Measurements from ENCODE around the gene TGM4. TPM values are rescaled to one million over a fixed set of nuclear protein-coding genes. Genes with fewer than 3 reads are reported as not detected.

TGM4 gene
- total and polyA plus RNA-seq, 2 donors (not counting 1 experiment from before 2014, with no cell fraction given) = not detected

- WGBS (ENCODE audit: insufficient coverage) = 92% methylated on average over 7 of the region's 7 CpGs
- no peak overlapping the region for H3K4me3 ChIP-seq (ENCODE audit: control extremely low read depth in 1 of 5, extremely low read depth in 1 of 5, insufficient read depth in 1 of 5, low read depth in 2 of 5, low read length in 4 of 5)
These were observed 12.7 kb downstream of the TGM4 start for GRCh38 chr3:44887101-44887500.

GRCh38 chr3:44890258-44890657 lies 15.8 kb downstream of the TGM4 start:
- 92% methylated on average over 3 of the region's 3 CpGs for WGBS (ENCODE audit: insufficient coverage)
- no peak overlapping the region for H2AFZ ChIP-seq (ENCODE audit: insufficient read depth, low read depth, low read length, poor library complexity, severe bottlenecking)
- intact Hi-C loops (cut with micrococcal nuclease) = no loop called here
- Mint-ChIP-seq H3K9me3 (ENCODE audit: insufficient read depth) (no peaks in the 10 kb centered on the region), H3K27me3 (peaks cover 15% of the 10 kb centered on the region), H3K4me1 (no peaks in the 10 kb centered on the region), H3K27ac (no peak overlapping the region), H3K4me3 (no peak overlapping the region)
- no peak overlapping the region for H3K4me3 ChIP-seq (ENCODE audit: control extremely low read depth in 1 of 5, extremely low read depth in 1 of 5, insufficient read depth in 1 of 5, low read depth in 2 of 5, low read length in 4 of 5)
- CTCF ChIA-PET = no interaction called here
- no peak for DNase-seq
- no peak overlapping the region for H3K27ac ChIP-seq (ENCODE audit: low read length in 2 of 2)
- H3K4me1 ChIP-seq (ENCODE audit: control insufficient read depth in 2 of 2, insufficient read depth in 2 of 2, low read length in 2 of 2) = no peaks in the 10 kb centered on the region
- no peak overlapping the region for H3K9ac ChIP-seq (ENCODE audit: low read length)
- peaks cover 0 to 3% (median 0%) of the 10 kb centered on the region in 4 experiments for H3K27me3 ChIP-seq (replicated peaks in 1 of 4; ENCODE audit: control extremely low read depth in 1 of 4, control insufficient read depth in 3 of 4, insufficient read depth in 4 of 4, low read length in 3 of 4)
- POLR2A ChIA-PET = no interaction called here
- H3K79me2 ChIP-seq (ENCODE audit: control insufficient read depth, insufficient read depth, low read length) = no peaks in the 10 kb centered on the region
- H3K9me3 ChIP-seq (ENCODE audit: control extremely low read depth in 1 of 3, control insufficient read depth in 2 of 3, insufficient read depth in 1 of 3, low read length in 2 of 3) = no peaks in the 10 kb centered on the region
- H3K4me2 ChIP-seq (replicated peaks; ENCODE audit: low read depth, low read length, poor library complexity, severe bottlenecking) = no peak overlapping the region
- H4K20me1 ChIP-seq (ENCODE audit: control insufficient read depth, insufficient read depth, low read length, poor library complexity, severe bottlenecking) = no peaks in the 10 kb centered on the region
- ATAC-seq (ENCODE audit: low read depth) = no peak
- TF ChIP-seq EZH2 (IDR thresholded peaks at IDR 0.05; ENCODE audit: borderline replicate concordance, insufficient read depth, low read depth, low read length, poor library complexity, severe bottlenecking) (no peak), CTCF (IDR thresholded peaks at IDR 0.05) (no peak)
- H3K36me3 ChIP-seq (replicated peaks in 1 of 2; ENCODE audit: control extremely low read depth in 1 of 2, control insufficient read depth in 1 of 2, extremely low read depth in 1 of 2, insufficient read depth in 2 of 2, low read length in 1 of 2) = no peaks in the 10 kb centered on the region

More at GRCh38 chr3:44887101-44887500, 12.7 kb downstream of the TGM4 start:
- H3K79me2 ChIP-seq (ENCODE audit: control insufficient read depth, insufficient read depth, low read length) = no peaks in the 10 kb centered on the region
- no peak for TF ChIP-seq EZH2 (IDR thresholded peaks at IDR 0.05; ENCODE audit: borderline replicate concordance, insufficient read depth, low read depth, low read length, poor library complexity, severe bottlenecking)
- TF ChIP-seq CTCF (IDR thresholded peaks at IDR 0.05) = no peak
- CTCF ChIA-PET = no interaction called here
- no peaks in the 10 kb centered on the region for H4K20me1 ChIP-seq (ENCODE audit: control insufficient read depth, insufficient read depth, low read length, poor library complexity, severe bottlenecking)
- Mint-ChIP-seq H3K9me3 (ENCODE audit: insufficient read depth) (no peaks in the 10 kb centered on the region), H3K4me3 (no peak overlapping the region), H3K27ac (no peak overlapping the region), H3K4me1 (no peaks in the 10 kb centered on the region), H3K27me3 (peaks cover 20% of the 10 kb centered on the region)
- H3K27ac ChIP-seq (ENCODE audit: low read length in 2 of 2) = no peak overlapping the region
- H3K4me1 ChIP-seq (ENCODE audit: control insufficient read depth in 2 of 2, insufficient read depth in 2 of 2, low read length in 2 of 2) = no peaks in the 10 kb centered on the region
- no peak overlapping the region for H3K9ac ChIP-seq (ENCODE audit: low read length)
- no peak overlapping the region for H3K4me2 ChIP-seq (replicated peaks; ENCODE audit: low read depth, low read length, poor library complexity, severe bottlenecking)
- POLR2A ChIA-PET = no interaction called here
- H3K9me3 ChIP-seq (ENCODE audit: control extremely low read depth in 1 of 3, control insufficient read depth in 2 of 3, insufficient read depth in 1 of 3, low read length in 2 of 3) = peaks cover 0 to 7% (median 0%) of the 10 kb centered on the region in 3 donors
- no peaks in the 10 kb centered on the region for H3K36me3 ChIP-seq (replicated peaks in 1 of 2; ENCODE audit: control extremely low read depth in 1 of 2, control insufficient read depth in 1 of 2, extremely low read depth in 1 of 2, insufficient read depth in 2 of 2, low read length in 1 of 2)
- no peak for ATAC-seq (ENCODE audit: low read depth)
- intact Hi-C loops (cut with micrococcal nuclease) = no loop called here
- peaks cover 0 to 12% (median 3%) of the 10 kb centered on the region in 4 experiments for H3K27me3 ChIP-seq (replicated peaks in 1 of 4; ENCODE audit: control extremely low read depth in 1 of 4, control insufficient read depth in 3 of 4, insufficient read depth in 4 of 4, low read length in 3 of 4)
- no peak for DNase-seq
- H2AFZ ChIP-seq (ENCODE audit: insufficient read depth, low read depth, low read length, poor library complexity, severe bottlenecking) = no peak overlapping the region
